A549 (cell line): ENCODE measurements around the gene RTN4R. TPM values are rescaled to one million over a fixed set of nuclear protein-coding genes. Genes with fewer than 3 reads are reported as not detected.

Experiments used
- ATAC-seq, 2 experiments: fragments of 200-7000 bp in 1 of 2; fragments of >200 bp in 1 of 2; cut with Nextera tagmentation in 1 of 2; cut with Tn5 transposase in 1 of 2; 3 replicates each; pipeline versions ENCODE4 v1.8.0 to v1.9.1; 2018 to 2020; ENCODE audit warnings: mild to moderate bottlenecking in 1 of 2, moderate library complexity in 1 of 2
- CTCF ChIA-PET: fragments of 300-600 bp; sonication (Branson Sonifier 250); formaldehyde crosslinking; extraction: SDS; loops from one replicate; lab custom pipeline; 2021; ENCODE audit warnings: antibody characterized with exemption, inconsistent platforms; lab: Yijun Ruan, JAX
- POLR2A ChIA-PET: fragments of 350-600 bp; formaldehyde crosslinking; extraction: SDS; loops from one replicate; lab custom pipeline; 2021; ENCODE audit warnings: antibody characterized with exemption, inconsistent platforms; lab: Yijun Ruan, JAX
- DNase-seq, 2 experiments: peaks; one replicate each; pipeline versions ENCODE4 v3.0.0 to v3.0.0-alpha.2; 2011 to 2016; ENCODE audit warnings: low read depth in 1 of 2, low spot score in 1 of 2
- FAIRE-seq: peaks from 2 replicates; lab custom pipeline; 2011; peaks lifted over from hg19 to GRCh38; lab: Jason Lieb, UNC
- H3K27ac ChIP-seq, 2 experiments: fragments of >200 bp; sonication (Bioruptor Twin); formaldehyde crosslinking; 3 replicates each; pipeline ENCODE4 v1.5.1; 2016 to 2017
- H3K4me1 ChIP-seq: fragments of >200 bp; sonication (Bioruptor Twin); formaldehyde crosslinking; 3 replicates; pipeline ENCODE4 v1.6.1; 2016
- H3K4me2 ChIP-seq: fragments of >200 bp; sonication (Bioruptor Twin); formaldehyde crosslinking; 3 replicates; pipeline ENCODE4 v1.6.1; 2016
- H3K4me3 ChIP-seq: fragments of >200 bp; sonication (Bioruptor Twin); formaldehyde crosslinking; 3 replicates; pipeline ENCODE4 v1.5.1; 2016
- H3K9me3 ChIP-seq: fragments of >200 bp; sonication (Bioruptor Twin); formaldehyde crosslinking; 3 replicates; pipeline ENCODE4 v1.6.1; 2016
- CBX2 ChIP-seq: fragments of 200-600 bp; sonication (generic); IDR thresholded peaks from 2 replicates; pipeline ENCODE4 v1.6.1; 2016; ENCODE audit warnings: low read depth, mild to moderate bottlenecking, borderline replicate concordance
- CBX8 ChIP-seq: fragments of 200-600 bp; sonication (generic); IDR thresholded peaks from 2 replicates; pipeline ENCODE4 v1.6.1; 2016
- CEBPB ChIP-seq, 2 experiments: fragments of >200 bp in 1 of 2; sonication (Bioruptor Twin) in 1 of 2; formaldehyde crosslinking in 1 of 2; IDR thresholded peaks; 2 replicates each; pipeline ENCODE4 v1.6.1; 2012 to 2016
- CHD2 ChIP-seq: fragments of 150-350 bp; IDR thresholded peaks from 2 replicates; pipeline ENCODE4 v1.6.1; 2014; ENCODE audit warnings: low read length; ENCODE audit not compliant: partially characterized antibody
- E2F6 ChIP-seq: IDR thresholded peaks from 2 replicates; pipeline ENCODE4 v1.6.1; 2012; ENCODE audit warnings: low read depth, borderline replicate concordance
- EHMT2 ChIP-seq: fragments of 200-600 bp; sonication (generic); IDR thresholded peaks from 2 replicates; pipeline ENCODE4 v1.6.1; 2016; ENCODE audit warnings: antibody characterized with exemption, low read depth, mild to moderate bottlenecking, moderate library complexity
- EP300 ChIP-seq, 2 experiments: fragments of >200 bp; sonication (Bioruptor Twin); formaldehyde crosslinking; IDR thresholded peaks; 2 replicates in 1 of 2; 3 replicates in 1 of 2; pipeline ENCODE4 v1.6.1; 2016 to 2017
- ESRRA ChIP-seq: fragments of 150-350 bp; IDR thresholded peaks from 2 replicates; pipeline ENCODE4 v1.6.1; 2014; ENCODE audit warnings: mild to moderate bottlenecking, low read length, borderline replicate concordance
- FOSL2 ChIP-seq, 2 experiments: fragments of 450-650 bp in 1 of 2; fragments of >200 bp in 1 of 2; sonication (Bioruptor Twin) in 1 of 2; formaldehyde crosslinking; IDR thresholded peaks; 2 replicates each; pipeline versions ENCODE4 v1.5.0 to v1.6.1; 2016 to 2020; ENCODE audit warnings: mild to moderate bottlenecking in 1 of 2, moderate library complexity in 1 of 2
- HES2 ChIP-seq: fragments of >200 bp; sonication (Bioruptor Twin); formaldehyde crosslinking; IDR thresholded peaks from 2 replicates; pipeline ENCODE4 v1.6.1; 2016
- HOXA7 ChIP-seq: fragments of 250-450 bp; sonication (Bioruptor Pico); IDR thresholded peaks from 2 replicates; pipeline ENCODE4 v1.5.0; 2020; ENCODE audit warnings: mild to moderate bottlenecking, moderate library complexity
- JUN ChIP-seq, 2 experiments: fragments of >200 bp; sonication (Bioruptor Twin); formaldehyde crosslinking; IDR thresholded peaks; 2 replicates in 1 of 2; 3 replicates in 1 of 2; pipeline ENCODE4 v1.6.1; 2016 to 2017
- KDM5A ChIP-seq: fragments of 200-600 bp; sonication (generic); IDR thresholded peaks from 2 replicates; pipeline ENCODE4 v1.6.1; 2016; ENCODE audit warnings: antibody characterized with exemption, mild to moderate bottlenecking
- NPAS2 ChIP-seq: fragments of 250-450 bp; sonication (Bioruptor Pico); IDR thresholded peaks from 2 replicates; pipeline ENCODE4 v1.8.0; 2022; ENCODE audit warnings: mild to moderate bottlenecking, moderate library complexity, borderline replicate concordance
- PHF8 ChIP-seq: fragments of 200-600 bp; sonication (generic); IDR thresholded peaks from 2 replicates; pipeline ENCODE4 v1.6.1; 2016; ENCODE audit warnings: low read depth, mild to moderate bottlenecking, antibody characterized with exemption, moderate library complexity, borderline replicate concordance
- RCOR1 ChIP-seq: fragments of 150-350 bp; IDR thresholded peaks from 2 replicates; pipeline ENCODE4 v1.6.1; 2014; ENCODE audit warnings: antibody characterized with exemption, low read length, low read depth
- REST ChIP-seq: fragments of 200-600 bp; sonication (generic); IDR thresholded peaks from 2 replicates; pipeline ENCODE4 v1.6.1; 2016; ENCODE audit warnings: antibody characterized with exemption, mild to moderate bottlenecking, moderate library complexity
- RFX5 ChIP-seq: fragments of 450-650 bp; IDR thresholded peaks from 2 replicates; pipeline ENCODE4 v1.7.1; 2014; ENCODE audit warnings: antibody characterized with exemption, mild to moderate bottlenecking, moderate library complexity
- RNF2 ChIP-seq: fragments of 200-600 bp; sonication (generic); IDR thresholded peaks from 2 replicates; pipeline ENCODE4 v1.6.1; 2016; ENCODE audit warnings: low read depth, mild to moderate bottlenecking, antibody characterized with exemption, moderate library complexity, borderline replicate concordance
- SMC3 ChIP-seq: fragments of >200 bp; sonication (Bioruptor Twin); formaldehyde crosslinking; IDR thresholded peaks from 3 replicates; pipeline ENCODE4 v1.6.1; 2018; ENCODE audit warnings: inconsistent platforms
- USF2 ChIP-seq: fragments of 450-650 bp; IDR thresholded peaks from 2 replicates; pipeline ENCODE4 v1.6.1; 2014; ENCODE audit warnings: antibody characterized with exemption
- WGBS: methylation state at CpG from one replicate; pipeline ENCODE4 v1.1.6; 2017; ENCODE audit errors: missing lambda C conversion rate; 5-methylcytosine and 5-hydroxymethylcytosine counted together
- polyA plus RNA-seq, 4 experiments: library from polyadenylated mRNA; depleted of rRNA in 3 of 4; stranded (reverse); fragments of >200 nt; fragmentation: RNase III in 1 of 4; extraction: RNeasy Plus Mini Kit Qiagen cat#74134 plus additional on column Dnase treatment in 1 of 4; gene quantifications; 2 replicates in 3 of 4; 3 replicates in 1 of 4; pipeline ENCODE4 v1.2.3, GENCODE V29; 2011 to 2017

The RTN4R gene
- polyA plus RNA-seq, 2 of the 4 experiments (the other 2 are of a cell fraction): 1.0 to 2.7 TPM

GRCh38 chr22:20273758-20274181 lies 5.7 kb upstream of the RTN4R start:
- Histone ChIP-seq H3K27ac (no peak overlapping the region), H3K9me3 (no peaks in the 10 kb centered on the region), H3K4me3 (no peak overlapping the region), H3K4me2 (no peak overlapping the region), H3K4me1 (peaks cover 3% of the 10 kb centered on the region; the same call in 2 of the 3 replicates)
- TF ChIP-seq USF2: no peak
- no peak for TF ChIP-seq REST
- TF ChIP-seq CBX8: no peak
- TF ChIP-seq HOXA7 (CRISPR knock-in tag): no peak
- TF ChIP-seq PHF8: no peak
- TF ChIP-seq E2F6: no peak
- no peak for TF ChIP-seq RCOR1
- no peak for TF ChIP-seq KDM5A
- no peak for TF ChIP-seq RNF2
- TF ChIP-seq NPAS2 (CRISPR knock-in tag): no peak
- TF ChIP-seq JUN (IDR thresholded peaks at IDR 0.05): no peak
- no peak for TF ChIP-seq HES2
- TF ChIP-seq ESRRA: no peak
- TF ChIP-seq EP300 (IDR thresholded peaks at IDR 0.05): no peak
- TF ChIP-seq RFX5: no peak
- no peak for TF ChIP-seq CHD2
- TF ChIP-seq SMC3: no peak
- TF ChIP-seq CEBPB (IDR thresholded peaks at IDR 0.05): no peak
- CTCF ChIA-PET: no interaction called here
- WGBS: no CpG with 5 or more reads among the region's 12 CpGs
- FAIRE-seq: no peak
- no peak for DNase-seq
- POLR2A ChIA-PET: no interaction called here
- ATAC-seq: no peak

GRCh38 chr22:20272700-20273099 lies 4.6 kb upstream of the RTN4R start:
- no peak for DNase-seq
- FAIRE-seq: no peak

More at GRCh38 chr22:20272700-20273099, 4.6 kb upstream of the RTN4R start:
- H3K4me1 ChIP-seq: peaks cover 7% of the 10 kb centered on the region
- POLR2A ChIA-PET: no interaction called here
- H3K27ac ChIP-seq: no peak overlapping the region
- H3K4me3 ChIP-seq: no peak overlapping the region
- no peaks in the 10 kb centered on the region for H3K9me3 ChIP-seq
- TF ChIP-seq FOSL2 (IDR thresholded peaks at IDR 0.05): no peak
- TF ChIP-seq FOSL2 (CRISPR knock-in tag; IDR thresholded peaks at IDR 0.05): no peak
- no peak for TF ChIP-seq EHMT2
- TF ChIP-seq CBX2: no peak
- TF ChIP-seq, all 56 proteins: peak for 0
- ATAC-seq: no peak
- WGBS: 100% methylated on average over 1 of the region's 13 CpGs
- CTCF ChIA-PET: interaction anchor here (5.2 kb wide), 1 partner anchor 12 kb away, joined by 19 read pairs; no protein-coding TSS in a partner anchor
- no peak overlapping the region for H3K4me2 ChIP-seq
